Mesenchymal stem cell (in vitro differentiated cells and primary cell): Measurements from ENCODE around the gene TBCD.

ENCODE experiments used
- DNase-seq: peaks from one replicate; pipeline ENCODE4 v3.0.0-alpha.2; 2013
- H2AFZ ChIP-seq: one replicate; pipeline ENCODE4 v1.6.1; 2013; ENCODE audit warnings: low read depth, mild to moderate bottlenecking, control low read depth, inconsistent platforms, low read length, moderate library complexity
- H2AK5ac ChIP-seq: 2 replicates; pipeline ENCODE4 v1.6.1; 2013; ENCODE audit warnings: low read length, moderate library complexity, mild to moderate bottlenecking, inconsistent platforms; ENCODE audit not compliant: severe bottlenecking
- H2BK120ac ChIP-seq: one replicate; pipeline ENCODE4 v1.6.1; 2013; ENCODE audit warnings: low read depth, mild to moderate bottlenecking, inconsistent platforms, low read length, moderate library complexity
- H2BK12ac ChIP-seq, 2 experiments: one replicate each; pipeline ENCODE4 v1.6.1; 2013; ENCODE audit warnings: inconsistent platforms in 2 of 2, low read length in 2 of 2, mild to moderate bottlenecking in 2 of 2, moderate library complexity in 2 of 2, control low read depth in 1 of 2
- H2BK15ac ChIP-seq: one replicate; pipeline ENCODE4 v1.6.1; 2013; ENCODE audit warnings: mild to moderate bottlenecking, low read depth, inconsistent platforms; ENCODE audit not compliant: poor library complexity, severe bottlenecking
- H2BK5ac ChIP-seq: 2 replicates; pipeline ENCODE4 v1.6.1; 2013; ENCODE audit warnings: low read depth, mild to moderate bottlenecking, low read length, control low read depth, inconsistent platforms; ENCODE audit not compliant: poor library complexity, severe bottlenecking
- H3K14ac ChIP-seq, 2 experiments: one replicate each; pipeline ENCODE4 v1.6.1; 2013; ENCODE audit warnings: inconsistent platforms in 2 of 2, low read length in 2 of 2, control low read depth in 1 of 2, mild to moderate bottlenecking in 1 of 2, moderate library complexity in 1 of 2
- H3K18ac ChIP-seq, 2 experiments: one replicate each; pipeline ENCODE4 v1.6.1; 2013; ENCODE audit warnings: inconsistent platforms in 2 of 2, low read length in 2 of 2, control low read depth in 1 of 2, low read depth in 1 of 2, mild to moderate bottlenecking in 1 of 2
- H3K23ac ChIP-seq, 2 experiments: one replicate each; pipeline ENCODE4 v1.6.1; 2013; ENCODE audit warnings: inconsistent platforms in 2 of 2, low read length in 2 of 2, mild to moderate bottlenecking in 2 of 2, moderate library complexity in 2 of 2, control low read depth in 1 of 2
- H3K27ac ChIP-seq: 2 replicates; pipeline ENCODE4 v1.5.1; 2013; ENCODE audit warnings: mild to moderate bottlenecking, moderate library complexity, low read length, control low read depth, inconsistent platforms; ENCODE audit not compliant: poor library complexity, severe bottlenecking
- H3K27me3 ChIP-seq, 2 experiments: 2 replicates each; pipeline versions ENCODE4 v1.6.1 to v1.7.0; 2013; ENCODE audit warnings: low read length in 2 of 2, mild to moderate bottlenecking in 2 of 2, moderate library complexity in 2 of 2, control low read depth in 1 of 2, inconsistent platforms in 1 of 2; ENCODE audit not compliant: control insufficient read depth in 1 of 2, insufficient read depth in 1 of 2
- H3K36me3 ChIP-seq, 2 experiments: 2 replicates each; pipeline versions ENCODE4 v1.6.1 to v1.7.0; 2013; ENCODE audit warnings: low read length in 2 of 2, control low read depth in 1 of 2, inconsistent platforms in 1 of 2, low read depth in 1 of 2, mild to moderate bottlenecking in 1 of 2; ENCODE audit not compliant: insufficient read depth in 2 of 2, control insufficient read depth in 1 of 2
- H3K4ac ChIP-seq, 2 experiments: one replicate each; pipeline ENCODE4 v1.6.1; 2013; ENCODE audit warnings: inconsistent platforms in 2 of 2, low read length in 2 of 2, mild to moderate bottlenecking in 2 of 2, moderate library complexity in 2 of 2, control low read depth in 1 of 2, low read depth in 1 of 2
- H3K4me1 ChIP-seq: 2 replicates; pipeline ENCODE4 v1.6.1; 2013; ENCODE audit warnings: low read depth, low read length, control low read depth; ENCODE audit not compliant: control insufficient read depth, insufficient read depth
- H3K4me2 ChIP-seq: 2 replicates; pipeline ENCODE4 v1.6.1; 2013; ENCODE audit warnings: low read length, mild to moderate bottlenecking, inconsistent platforms; ENCODE audit not compliant: poor library complexity, severe bottlenecking
- H3K4me3 ChIP-seq, 2 experiments: 2 replicates each; pipeline versions ENCODE4 v1.5.1 to v1.7.0; 2013; ENCODE audit warnings: low read length in 2 of 2, mild to moderate bottlenecking in 2 of 2, control low read depth in 1 of 2, low read depth in 1 of 2; ENCODE audit not compliant: insufficient read depth in 1 of 2
- H3K79me1 ChIP-seq: replicated peaks from 2 replicates; pipeline ENCODE4 v1.6.1; 2013; ENCODE audit warnings: mild to moderate bottlenecking, control low read depth, low read length, inconsistent platforms; ENCODE audit not compliant: poor library complexity, severe bottlenecking
- H3K9ac ChIP-seq: 2 replicates; pipeline ENCODE4 v1.7.0; 2013; ENCODE audit warnings: mild to moderate bottlenecking, low read length, moderate library complexity
- H3K9me3 ChIP-seq: 2 replicates; pipeline ENCODE4 v1.7.0; 2013; ENCODE audit warnings: mild to moderate bottlenecking, low read length; ENCODE audit not compliant: control insufficient read depth
- H4K8ac ChIP-seq: one replicate; pipeline ENCODE4 v1.6.1; 2013; ENCODE audit warnings: inconsistent platforms, mild to moderate bottlenecking, low read length, moderate library complexity
- H4K91ac ChIP-seq: one replicate; pipeline ENCODE4 v1.6.1; 2013; ENCODE audit warnings: mild to moderate bottlenecking, low read length, inconsistent platforms
- WGBS: methylation state at CpG from one replicate; pipeline ENCODE4 v1.1.7; 2013; ENCODE audit warnings: mixed read lengths; 5-methylcytosine and 5-hydroxymethylcytosine counted together

Gene TBCD

GRCh38 chr17:82956726-82957468 is 205.0 kb downstream of the TBCD start:
- H3K9me3 ChIP-seq: peaks cover 20% of the 10 kb centered on the region
- H3K4me1 ChIP-seq: no peaks in the 10 kb centered on the region
- peaks cover 8 to 23% of the 10 kb centered on the region in 2 experiments for H3K36me3 ChIP-seq
- no peak for DNase-seq
- H3K79me1 ChIP-seq: no peaks in the 10 kb centered on the region
- H3K4me2 ChIP-seq: no peak overlapping the region
- no peak overlapping the region for H3K4me3 ChIP-seq
- H3K27ac ChIP-seq: no peak overlapping the region
- H3K23ac ChIP-seq: no peak overlapping the region
- no peak overlapping the region for H2BK15ac ChIP-seq
- H3K18ac ChIP-seq: no peak overlapping the region
- no peaks in the 10 kb centered on the region for H3K27me3 ChIP-seq
- H3K14ac ChIP-seq: no peak overlapping the region
- WGBS: 94% methylated on average over 33 of the region's 33 CpGs
- no peak overlapping the region for H4K8ac ChIP-seq
- H3K4ac ChIP-seq: no peak overlapping the region
- no peak overlapping the region for H3K9ac ChIP-seq
- H2BK120ac ChIP-seq: no peak overlapping the region
- H2AK5ac ChIP-seq: no peak overlapping the region
- no peak overlapping the region for H2AFZ ChIP-seq
- no peak overlapping the region for H2BK12ac ChIP-seq
- no peak overlapping the region for H2BK5ac ChIP-seq
- no peak overlapping the region for H4K91ac ChIP-seq

GRCh38 chr17:82957469-82957795 is 205.6 kb downstream of the TBCD start:
- no peak for DNase-seq
- H2BK5ac ChIP-seq: no peak overlapping the region
- H4K8ac ChIP-seq: no peak overlapping the region

GRCh38 chr17:82957961-82958561 is 206.2 kb downstream of the TBCD start:
- no peak overlapping the region for H4K91ac ChIP-seq
- H3K9ac ChIP-seq: no peak overlapping the region
- no peak overlapping the region for H2BK120ac ChIP-seq
- H2BK15ac ChIP-seq: no peak overlapping the region
- H2BK5ac ChIP-seq: no peak overlapping the region
- no peak overlapping the region for H2BK12ac ChIP-seq
- no peak overlapping the region for H3K18ac ChIP-seq
- no peaks in the 10 kb centered on the region for H3K79me1 ChIP-seq
- peaks cover 12% of the 10 kb centered on the region for H3K9me3 ChIP-seq
- no peak overlapping the region for H2AFZ ChIP-seq
- 90% methylated on average over 26 of the region's 30 CpGs for WGBS
- no peak overlapping the region for H4K8ac ChIP-seq
- no peak overlapping the region for H3K14ac ChIP-seq
- H2AK5ac ChIP-seq: no peak overlapping the region
- H3K4me3 ChIP-seq: no peak overlapping the region
- H3K27me3 ChIP-seq: no peaks in the 10 kb centered on the region
- DNase-seq: no peak
- H3K36me3 ChIP-seq: peaks cover 6 to 20% of the 10 kb centered on the region in 2 experiments
- H3K4ac ChIP-seq: no peak overlapping the region
- H3K23ac ChIP-seq: no peak overlapping the region
- H3K4me2 ChIP-seq: no peak overlapping the region
- H3K4me1 ChIP-seq: peaks cover 3% of the 10 kb centered on the region
- H3K27ac ChIP-seq: no peak overlapping the region

More at GRCh38 chr17:82957469-82957795, 205.6 kb downstream of the TBCD start:
- Histone ChIP-seq H2AFZ (no peak overlapping the region), H3K9ac (no peak overlapping the region), H3K27me3 (no peaks in the 10 kb centered on the region), H2BK15ac (no peak overlapping the region), H3K18ac (no peak overlapping the region), H2BK120ac (no peak overlapping the region), H3K79me1 (no peaks in the 10 kb centered on the region), H3K14ac (no peak overlapping the region), H3K4me1 (no peaks in the 10 kb centered on the region), H3K36me3 (peaks cover 6 to 20% of the 10 kb centered on the region in 2 experiments), H3K4ac (no peak overlapping the region), H3K27ac (no peak overlapping the region), H2AK5ac (no peak overlapping the region), H3K9me3 (peaks cover 15% of the 10 kb centered on the region), H3K23ac (no peak overlapping the region), H4K91ac (no peak overlapping the region), H3K4me3 (no peak overlapping the region), H2BK12ac (no peak overlapping the region), H3K4me2 (no peak overlapping the region)
- 97% methylated on average over 7 of the region's 8 CpGs for WGBS

GRCh38 chr17:82959242-82959930 is 207.5 kb downstream of the TBCD start:
- H2AFZ ChIP-seq: no peak overlapping the region
- no peak overlapping the region for H3K23ac ChIP-seq
- H2BK15ac ChIP-seq: no peak overlapping the region
- no peak overlapping the region for H3K4ac ChIP-seq
- H3K4me3 ChIP-seq: no peak overlapping the region
- no peak overlapping the region for H4K8ac ChIP-seq
- no peaks in the 10 kb centered on the region for H3K79me1 ChIP-seq
- H3K36me3 ChIP-seq: peaks cover 6 to 20% of the 10 kb centered on the region in 2 experiments
- no peak overlapping the region for H3K27ac ChIP-seq
- H2AK5ac ChIP-seq: no peak overlapping the region
- no peak overlapping the region for H3K14ac ChIP-seq
- H2BK12ac ChIP-seq: no peak overlapping the region
- H3K27me3 ChIP-seq: no peaks in the 10 kb centered on the region
- H3K4me2 ChIP-seq: no peak overlapping the region
- H3K9ac ChIP-seq: no peak overlapping the region
- 92% methylated on average over 25 of the region's 28 CpGs for WGBS
- H3K4me1 ChIP-seq: peaks cover 9% of the 10 kb centered on the region
- H2BK120ac ChIP-seq: no peak overlapping the region
- peak overlapping the region; percentile 64 for H4K91ac ChIP-seq
- H2BK5ac ChIP-seq: no peak overlapping the region
- DNase-seq: no peak
- peaks cover 10% of the 10 kb centered on the region for H3K9me3 ChIP-seq
- no peak overlapping the region for H3K18ac ChIP-seq
